Endothelial cell of umbilical vein (primary cell): ENCODE data around the gene LMTK3. TPM values are rescaled to one million over a fixed set of nuclear protein-coding genes. Genes with fewer than 3 reads are reported as not detected.

ENCODE experiments used
- BruUV-seq: library from RNA; stranded (reverse); fragments of 400-500 nt; replicated peaks from 2 replicates; lab custom pipeline; 2021; lab: Mats Ljungman, UMichigan
- CTCF ChIA-PET: fragments of 300-600, 350-600 bp; sonication (Branson Sonifier 250); formaldehyde crosslinking; loops from one replicate; lab custom pipeline; 2021; ENCODE audit warnings: antibody characterized with exemption, inconsistent platforms; lab: Charles Lee
- POLR2A ChIA-PET: fragments of 300-600, 350-600 bp; sonication (Branson Sonifier 250); formaldehyde crosslinking; loops from one replicate; lab custom pipeline; 2021; ENCODE audit warnings: antibody characterized with exemption, inconsistent platforms; lab: Charles Lee
- DNase-seq: peaks from one replicate; pipeline ENCODE4 v3.0.0-alpha.2; 2011; ENCODE audit warnings: low read depth, low spot score
- FAIRE-seq: peaks from 2 replicates; lab custom pipeline; 2011; peaks lifted over from hg19 to GRCh38; lab: Jason Lieb, UNC
- H2AFZ ChIP-seq: 2 replicates; pipeline ENCODE4 v1.6.0; 2012; ENCODE audit warnings: low read depth, low read length, control low read depth, inconsistent platforms
- H3K27ac ChIP-seq: 2 replicates; pipeline ENCODE4 v1.5.1; 2011; ENCODE audit warnings: low read depth, mild to moderate bottlenecking, control low read depth, low read length, moderate library complexity; ENCODE audit not compliant: insufficient read depth
- H3K27me3 ChIP-seq, 2 experiments: 2 replicates each; pipeline versions ENCODE4 v1.6.0 to v1.6.1; 2011; ENCODE audit warnings: low read length in 2 of 2, mixed read lengths in 1 of 2; ENCODE audit not compliant: control insufficient read depth in 2 of 2, insufficient read depth in 2 of 2
- H3K36me3 ChIP-seq, 2 experiments: 2 replicates in 1 of 2; 3 replicates in 1 of 2; pipeline ENCODE4 v1.5.1; 2011; ENCODE audit warnings: low read length in 2 of 2, mild to moderate bottlenecking in 1 of 2, moderate library complexity in 1 of 2; ENCODE audit not compliant: control insufficient read depth in 2 of 2, insufficient read depth in 2 of 2; ENCODE audit errors: extremely low read depth in 1 of 2
- H3K4me1 ChIP-seq: 3 replicates; pipeline ENCODE4 v1.5.1; 2011; ENCODE audit warnings: mild to moderate bottlenecking, low read length; ENCODE audit not compliant: control insufficient read depth, insufficient read depth; ENCODE audit errors: extremely low read depth
- H3K4me2 ChIP-seq: 2 replicates; pipeline ENCODE4 v1.6.1; 2011; ENCODE audit warnings: low read length, control low read depth, mixed read lengths; ENCODE audit not compliant: insufficient read depth
- H3K4me3 ChIP-seq, 3 experiments: fragments of 200-600 bp in 1 of 3; sonication (generic), shearing (Covaris generic) in 1 of 3; replicated peaks in 1 of 3; 2 replicates each; pipeline ENCODE4 v1.5.1; 2011 to 2016; ENCODE audit warnings: control low read depth in 3 of 3, low read length in 3 of 3, mild to moderate bottlenecking in 2 of 3, inconsistent platforms in 1 of 3, low read depth in 1 of 3, moderate library complexity in 1 of 3; ENCODE audit not compliant: insufficient read depth in 1 of 3
- H3K79me2 ChIP-seq: 2 replicates; pipeline ENCODE4 v1.6.0; 2012; ENCODE audit warnings: low read length, inconsistent platforms; ENCODE audit not compliant: control insufficient read depth, insufficient read depth
- H3K9ac ChIP-seq: replicated peaks from 2 replicates; pipeline ENCODE3; 2011; ENCODE audit warnings: low read length, control low read depth; ENCODE audit not compliant: insufficient read depth; ENCODE audit errors: extremely low read depth
- H3K9me1 ChIP-seq: replicated peaks from 3 replicates; pipeline ENCODE4 v1.6.0; 2011; ENCODE audit warnings: mild to moderate bottlenecking, low read length; ENCODE audit not compliant: control insufficient read depth, insufficient read depth; ENCODE audit errors: extremely low read depth
- H3K9me3 ChIP-seq: replicated peaks from 2 replicates; pipeline ENCODE4 v1.5.1; 2012; ENCODE audit warnings: low read length, inconsistent platforms; ENCODE audit not compliant: control insufficient read depth, insufficient read depth
- H4K20me1 ChIP-seq: replicated peaks from 2 replicates; pipeline ENCODE3; 2011; ENCODE audit warnings: mild to moderate bottlenecking, low read length; ENCODE audit not compliant: control insufficient read depth, insufficient read depth; ENCODE audit errors: extremely low read depth
- CTCF ChIP-seq, 2 donors: IDR thresholded peaks; 1 replicate in 1 of 2; 2 replicates in 1 of 2; pipeline ENCODE4 v1.5.1; 2011; ENCODE audit warnings: low read length in 2 of 2, mild to moderate bottlenecking in 2 of 2, moderate library complexity in 2 of 2, control low read depth in 1 of 2, inconsistent platforms in 1 of 2, low read depth in 1 of 2; ENCODE audit not compliant: insufficient read depth in 1 of 2; ENCODE audit errors: extremely low read depth in 1 of 2
- EZH2 ChIP-seq: IDR thresholded peaks from 2 replicates; pipeline ENCODE4 v1.6.1; 2012; ENCODE audit warnings: borderline replicate concordance, low read depth, mild to moderate bottlenecking, moderate library complexity, low read length, inconsistent platforms; ENCODE audit not compliant: severe bottlenecking
- FOS ChIP-seq: IDR thresholded peaks from 2 replicates; pipeline ENCODE4 v1.6.1; 2011; ENCODE audit warnings: mild to moderate bottlenecking, low read length, moderate library complexity, borderline replicate concordance; ENCODE audit not compliant: insufficient read depth
- GATA2 ChIP-seq: IDR thresholded peaks from 2 replicates; pipeline ENCODE4 v1.7.0; 2011; ENCODE audit warnings: low read depth, mild to moderate bottlenecking, moderate library complexity, mixed read lengths, low read length; ENCODE audit not compliant: insufficient read length, insufficient read depth
- JUN ChIP-seq: IDR thresholded peaks from 2 replicates; pipeline ENCODE4 v1.6.1; 2011; ENCODE audit warnings: borderline replicate concordance, low read depth; ENCODE audit not compliant: insufficient read length, insufficient read depth
- MAX ChIP-seq: IDR thresholded peaks from 2 replicates; pipeline ENCODE4 v1.6.1; 2011; ENCODE audit not compliant: insufficient read depth, insufficient read length
- MYC ChIP-seq: IDR thresholded peaks from one replicate; pipeline ENCODE4 v1.6.1; 2011; ENCODE audit warnings: mild to moderate bottlenecking, low read depth, low read length
- POLR2A ChIP-seq: IDR thresholded peaks from 2 replicates; pipeline ENCODE4 v1.6.1; 2012; ENCODE audit warnings: low read depth, mild to moderate bottlenecking, control low read depth, low read length
- POLR2AphosphoS5 ChIP-seq: IDR thresholded peaks from 2 replicates; pipeline ENCODE4 v1.6.1; 2012; ENCODE audit warnings: low read depth, mild to moderate bottlenecking, control low read depth, low read length, moderate library complexity; ENCODE audit not compliant: insufficient read depth
- dilution Hi-C: fragments of 300-500 bp; cut with MboI; formaldehyde crosslinking; loops from one replicate; pipeline ENCODE4 v1.15.0; 2019; ENCODE audit warnings: low sequenced_read_pairs; ENCODE audit not compliant: extremely low pct_ligation_motif_present
- intact Hi-C: fragments of 100-400 bp; cut with micrococcal nuclease; formaldehyde crosslinking; loops from one replicate; pipeline ENCODE4 v1.10.0; 2022
- polyA plus RNA-seq, 4 experiments: library from polyadenylated mRNA; depleted of rRNA in 3 of 4; stranded (reverse) in 3 of 4; unstranded in 1 of 4; fragments of >200 nt; gene quantifications; 2 replicates each; pipeline versions ENCODE4 v1.2.1 to v1.2.3, GENCODE V29; 2011 to 2012; ENCODE audit warnings: missing spikeins in 1 of 4
- total RNA-seq: library from RNA; stranded (reverse); gene quantifications from 2 replicates; pipeline ENCODE4 v1.2.3, GENCODE V29; 2021

LMTK3 gene
- total and polyA plus RNA-seq, 2 donors (not counting 3 experiments of a cell fraction or from before 2014, with no cell fraction given), result 0.11 to 0.14 TPM

GRCh38 chr19:48530770-48531169, 19.1 kb upstream of the LMTK3 start:
- no peaks in the 10 kb centered on the region for H3K4me1 ChIP-seq
- ChIA-PET POLR2A (no interaction called here), CTCF (interaction anchor here (0.9 to 1.6 kb wide), 3 partner anchors 14 to 54 kb away, joined by 3 to 4 read pairs (median 3); no protein-coding TSS in a partner anchor)
- BruUV-seq, result no TSS peak
- DNase-seq (no peak), FAIRE-seq (no peak)
- H3K79me2 ChIP-seq, result no peaks in the 10 kb centered on the region
- intact Hi-C loops (no loop called here), dilution Hi-C loops (no loop called here)
- no peak overlapping the region for H3K9ac ChIP-seq
- H3K36me3 ChIP-seq, result no peaks in the 10 kb centered on the region
- H4K20me1 ChIP-seq, result no peaks in the 10 kb centered on the region
- no peak overlapping the region for H3K4me2 ChIP-seq
- no peak overlapping the region for H3K27ac ChIP-seq
- H3K27me3 ChIP-seq, result peaks cover 2 to 4% of the 10 kb centered on the region in 2 experiments
- no peaks in the 10 kb centered on the region for H3K9me3 ChIP-seq
- H3K4me3 ChIP-seq, result no peak overlapping the region
- H2AFZ ChIP-seq, result no peak overlapping the region
- no peaks in the 10 kb centered on the region for H3K9me1 ChIP-seq
- no peak for TF ChIP-seq POLR2AphosphoS5
- no peak for TF ChIP-seq MAX
- TF ChIP-seq CTCF (IDR thresholded peaks at IDR 0.05; ENCODE audit: extremely low read depth in 1 of 2, insufficient read depth in 1 of 2, low read depth in 1 of 2, low read length in 2 of 2), result no peak
- no peak for TF ChIP-seq GATA2
- no peak for TF ChIP-seq MYC
- TF ChIP-seq JUN, result no peak
- TF ChIP-seq FOS, result no peak
- TF ChIP-seq POLR2A, result no peak
- TF ChIP-seq EZH2, result no peak
